ENCODE measurements around the gene PHKA1. TPM values are rescaled to one million over a fixed set of nuclear protein-coding genes. Genes with fewer than 3 reads are reported as not detected.

PHKA1 gene
- total RNA-seq, 1 experiment from 2014 or later = 15.3 TPM

GRCh38 chrX:72685810-72686456 is 28.2 kb downstream of the PHKA1 start:
- no peaks in the 10 kb centered on the region for H3K36me3 ChIP-seq (ENCODE audit: control insufficient read depth in 1 of 2, insufficient read depth in 2 of 2, low read length in 2 of 2)
- peak overlapping the region; percentile 52; the same call in 1 of the 2 replicates for H3K27ac ChIP-seq (ENCODE audit: low read depth, low read length)
- peak overlapping the region; percentile 46 for H3K9ac ChIP-seq (ENCODE audit: low read length)
- H3K4me3 ChIP-seq (replicated peaks in 1 of 2; ENCODE audit: low read depth in 1 of 2, low read length in 2 of 2) = peak overlapping the region in 1 of 2 experiments; percentile 37; a peak in 2 of 4 replicates
- no peaks in the 10 kb centered on the region for H3K9me2 ChIP-seq (ENCODE audit: insufficient read depth)
- H3K4me2 ChIP-seq (ENCODE audit: low read length) = peak overlapping the region; percentile 63
- no peaks in the 10 kb centered on the region for H3K27me3 ChIP-seq (ENCODE audit: insufficient read depth, low read length)
- peaks cover 10 to 34% of the 10 kb centered on the region in 2 experiments for H3K4me1 ChIP-seq (ENCODE audit: control insufficient read depth in 1 of 2, insufficient read depth in 2 of 2, low read length in 2 of 2)
- RAD21 ChIA-PET (ENCODE audit: low non-redundant PET in 1 of 2, low total read pairs in 2 of 2, uncharacterized antibody in 2 of 2, unreplicated experiment in 2 of 2) = no interaction called here
- no peak overlapping the region for H2AFZ ChIP-seq (ENCODE audit: low read depth, low read length, poor library complexity, severe bottlenecking)
- H3K79me2 ChIP-seq (ENCODE audit: insufficient read depth, low read length) = no peaks in the 10 kb centered on the region
- ATAC-seq = peak; percentile 96
- POLR2A ChIA-PET = no interaction called here
- CTCF ChIA-PET = no interaction called here
- H4K20me1 ChIP-seq (ENCODE audit: insufficient read depth) = no peaks in the 10 kb centered on the region
- BruUV-seq (replicated peaks) = no TSS peak
- no peaks in the 10 kb centered on the region for H3K9me3 ChIP-seq (ENCODE audit: control insufficient read depth in 1 of 2, insufficient read depth in 1 of 2, low read depth in 1 of 2, low read length in 2 of 2)
- peak; percentile 81 for DNase-seq (ENCODE audit: low read depth, low spot score)
- intact Hi-C loops (cut with micrococcal nuclease) = loop anchor here (2.0 kb wide), 1 partner anchor 65 kb away; no protein-coding TSS in a partner anchor
- TF ChIP-seq ELF1 (IDR thresholded peaks at IDR 0.05; ENCODE audit: borderline replicate concordance, low read depth) (no peak), FOSL1 (IDR thresholded peaks at IDR 0.05; ENCODE audit: low read depth) (peak; percentile 67), CBX3 (IDR thresholded peaks at IDR 0.05; ENCODE audit: low read depth) (peak; percentile 55; the same call in 1 of the 2 replicates), EZH2 (IDR thresholded peaks at IDR 0.05) (no peak), CEBPB (IDR thresholded peaks at IDR 0.05; ENCODE audit: low read depth) (peak; percentile 65), SRF (IDR thresholded peaks at IDR 0.05; ENCODE audit: low read depth) (peak; percentile 70), SIN3A (IDR thresholded peaks at IDR 0.05; ENCODE audit: low read depth) (peak; percentile 69), JUND (IDR thresholded peaks at IDR 0.05) (peak; percentile 76), YY1 (IDR thresholded peaks at IDR 0.05; ENCODE audit: extremely low read depth, insufficient replicate concordance, low read depth, low read length) (no peak), RAD21 (IDR thresholded peaks at IDR 0.05; ENCODE audit: low read depth) (peak; percentile 16; the same call in 1 of the 2 replicates), CTCF (IDR thresholded peaks at IDR 0.05 in 2 of 3, conservative IDR thresholded peaks at IDR 0.05 in 1 of 3; ENCODE audit: borderline replicate concordance in 1 of 3, insufficient read depth in 1 of 3, low read depth in 2 of 3, low read length in 2 of 3) (no peak), ZBTB33 (IDR thresholded peaks at IDR 0.05; ENCODE audit: extremely low read depth, insufficient replicate concordance, low read length) (no peak), ATF3 (IDR thresholded peaks at IDR 0.05) (no peak), POLR2A (IDR thresholded peaks at IDR 0.05; ENCODE audit: borderline replicate concordance, extremely low read depth, insufficient read depth, insufficient read length) (no peak), REST (IDR thresholded peaks at IDR 0.05; ENCODE audit: low read depth) (no peak), EZH2phosphoT487 (IDR thresholded peaks at IDR 0.05; ENCODE audit: borderline replicate concordance) (no peak), POLR2AphosphoS5 (IDR thresholded peaks at IDR 0.05; ENCODE audit: low read depth, low read length) (peak; percentile 41; the same call in 1 of the 2 replicates), EGR1 (IDR thresholded peaks at IDR 0.05; ENCODE audit: low read depth) (peak; percentile 34; the same call in 1 of the 2 replicates), TCF7L2 (IDR thresholded peaks at IDR 0.05; ENCODE audit: borderline replicate concordance, extremely low read depth, insufficient read depth, insufficient read length) (no peak), SP1 (IDR thresholded peaks at IDR 0.05; ENCODE audit: low read depth) (peak; percentile 87), ZFX (IDR thresholded peaks at IDR 0.05) (no peak)
